ENCODE results near the gene CCDC85A. TPM values are rescaled to one million over a fixed set of nuclear protein-coding genes. Genes with fewer than 3 reads are reported as not detected.
"Not testable (repeated sequence)": the region's sequence is repeated elsewhere in the genome, so short reads cannot be mapped to it uniquely, and the experiment has no call there.

Gene CCDC85A
- total RNA-seq, 2 donors from 2014 or later: 0.40 to 0.42 TPM

DNA sequence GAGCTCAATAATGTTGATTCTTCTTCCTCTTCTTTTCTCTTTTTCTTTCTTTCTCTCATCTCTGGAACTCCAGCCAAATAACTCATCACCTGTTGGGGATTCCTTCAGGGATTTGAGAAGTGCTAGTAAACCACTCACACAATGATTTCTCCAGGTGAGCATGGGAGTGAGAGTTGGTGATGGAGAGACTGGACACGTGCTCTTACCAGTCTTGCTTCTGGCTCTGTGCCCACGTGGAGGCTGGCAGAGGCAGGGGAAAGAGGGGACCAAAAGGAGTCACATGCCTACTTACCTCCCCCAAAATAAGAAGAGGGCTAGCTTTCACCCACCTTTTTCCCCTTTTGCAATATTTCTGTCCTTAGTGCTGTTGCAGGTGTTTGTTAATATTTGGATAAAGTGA, 28.6 kb upstream of the CCDC85A start:
- TF ChIP-seq CTCF (IDR thresholded peaks at IDR 0.05): no peak
- Histone ChIP-seq H3K36me3 (no peaks in the 10 kb centered on the region), H3K27ac (no peak overlapping the region), H3K27me3 (no peaks in the 10 kb centered on the region), H3K9ac (ENCODE audit: low read depth in 2 of 2, low read length in 2 of 2) (no peak overlapping the region), H3K9me3 (no peaks in the 10 kb centered on the region), H3K4me3 (no peak overlapping the region), H3K4me1 (no peaks in the 10 kb centered on the region)
- no peak for DNase-seq
- intact Hi-C loops (cut with DNase I): no loop called here

GRCh38 chr2:56159875-56160274, 23.9 kb upstream of the CCDC85A start:
- not testable (repeated sequence) for H3K27me3 ChIP-seq; H3K4me3 ChIP-seq; H3K9me3 ChIP-seq; H3K36me3 ChIP-seq; H3K4me1 ChIP-seq; H3K9ac ChIP-seq (ENCODE audit: low read depth in 2 of 2, low read length in 2 of 2); DNase-seq; H3K27ac ChIP-seq
- intact Hi-C loops (cut with DNase I): loop anchor here (10.0 kb wide), 1 partner anchor 875 kb away; no protein-coding TSS in a partner anchor

- no peak for DNase-seq
- H3K27ac ChIP-seq: no peak overlapping the region
- TF ChIP-seq CTCF (IDR thresholded peaks at IDR 0.05): no peak
- no peak overlapping the region for H3K9ac ChIP-seq (ENCODE audit: low read depth in 2 of 2, low read length in 2 of 2)
- H3K27me3 ChIP-seq: no peaks in the 10 kb centered on the region
- H3K9me3 ChIP-seq: no peaks in the 10 kb centered on the region
- H3K4me1 ChIP-seq: no peaks in the 10 kb centered on the region
- intact Hi-C loops (cut with DNase I): loop anchor here (10.0 kb wide), 1 partner anchor 867 kb away; no protein-coding TSS in a partner anchor
- no peaks in the 10 kb centered on the region for H3K36me3 ChIP-seq
- no peak overlapping the region for H3K4me3 ChIP-seq
Measured at GRCh38 chr2:56167616-56168562, 15.9 kb upstream of the CCDC85A start.

GRCh38 chr2:56169521-56169920, 14.3 kb upstream of the CCDC85A start:
- H3K36me3 ChIP-seq: no peaks in the 10 kb centered on the region
- H3K9me3 ChIP-seq: no peaks in the 10 kb centered on the region
- intact Hi-C loops (cut with DNase I): loop anchor here (10.0 kb wide), 1 partner anchor 865 kb away; no protein-coding TSS in a partner anchor
- no peak for TF ChIP-seq CTCF (IDR thresholded peaks at IDR 0.05)
- no peak for DNase-seq
- no peak overlapping the region for H3K27ac ChIP-seq
- H3K4me3 ChIP-seq: no peak overlapping the region
- H3K4me1 ChIP-seq: no peaks in the 10 kb centered on the region
- H3K27me3 ChIP-seq: no peaks in the 10 kb centered on the region
- H3K9ac ChIP-seq (ENCODE audit: low read depth in 2 of 2, low read length in 2 of 2): no peak overlapping the region

- no peak overlapping the region for H3K9ac ChIP-seq (ENCODE audit: low read depth in 2 of 2, low read length in 2 of 2)
- no peak overlapping the region for H3K4me3 ChIP-seq
- no peaks in the 10 kb centered on the region for H3K4me1 ChIP-seq
- no peak for TF ChIP-seq CTCF (IDR thresholded peaks at IDR 0.05)
- intact Hi-C loops (cut with DNase I): no loop called here
- H3K27me3 ChIP-seq: no peaks in the 10 kb centered on the region
- no peaks in the 10 kb centered on the region for H3K9me3 ChIP-seq
- no peak for DNase-seq
- H3K27ac ChIP-seq: no peak overlapping the region
- H3K36me3 ChIP-seq: no peaks in the 10 kb centered on the region
Measured at GRCh38 chr2:56170504-56170903, 13.3 kb upstream of the CCDC85A start.

DNA sequence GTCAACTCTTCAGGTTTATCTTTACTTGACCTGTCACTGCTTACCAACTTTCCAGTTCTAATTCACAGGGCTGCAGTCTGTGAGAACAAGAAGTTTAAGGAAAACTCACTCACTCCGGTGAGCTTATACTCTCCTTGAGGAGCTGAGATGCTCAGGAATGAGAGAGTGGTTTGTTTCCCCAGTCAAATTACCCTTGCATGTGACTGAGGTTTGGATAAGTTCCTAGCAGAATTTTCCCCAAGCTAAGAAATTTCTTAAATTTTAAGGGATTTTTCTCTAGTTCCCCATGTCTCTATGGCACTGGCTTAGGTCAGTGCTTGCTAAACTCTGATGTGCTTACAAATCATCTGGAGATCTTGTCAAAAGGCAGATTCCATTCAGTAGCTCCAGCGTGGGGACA, 12.8 kb upstream of the CCDC85A start:
- H3K27me3 ChIP-seq: no peaks in the 10 kb centered on the region
- H3K9me3 ChIP-seq: no peaks in the 10 kb centered on the region
- intact Hi-C loops (cut with DNase I): no loop called here
- no peak for TF ChIP-seq CTCF (IDR thresholded peaks at IDR 0.05)
- H3K4me1 ChIP-seq: no peaks in the 10 kb centered on the region
- no peak for DNase-seq
- H3K36me3 ChIP-seq: no peaks in the 10 kb centered on the region
- no peak overlapping the region for H3K9ac ChIP-seq (ENCODE audit: low read depth in 2 of 2, low read length in 2 of 2)
- H3K4me3 ChIP-seq: no peak overlapping the region
- H3K27ac ChIP-seq: no peak overlapping the region
